ENCODE measurements around the gene CD163.
"Not testable (repeated sequence)": the region's sequence is repeated elsewhere in the genome, so short reads cannot be mapped to it uniquely, and the experiment has no call there.

CD163 gene

DNA sequence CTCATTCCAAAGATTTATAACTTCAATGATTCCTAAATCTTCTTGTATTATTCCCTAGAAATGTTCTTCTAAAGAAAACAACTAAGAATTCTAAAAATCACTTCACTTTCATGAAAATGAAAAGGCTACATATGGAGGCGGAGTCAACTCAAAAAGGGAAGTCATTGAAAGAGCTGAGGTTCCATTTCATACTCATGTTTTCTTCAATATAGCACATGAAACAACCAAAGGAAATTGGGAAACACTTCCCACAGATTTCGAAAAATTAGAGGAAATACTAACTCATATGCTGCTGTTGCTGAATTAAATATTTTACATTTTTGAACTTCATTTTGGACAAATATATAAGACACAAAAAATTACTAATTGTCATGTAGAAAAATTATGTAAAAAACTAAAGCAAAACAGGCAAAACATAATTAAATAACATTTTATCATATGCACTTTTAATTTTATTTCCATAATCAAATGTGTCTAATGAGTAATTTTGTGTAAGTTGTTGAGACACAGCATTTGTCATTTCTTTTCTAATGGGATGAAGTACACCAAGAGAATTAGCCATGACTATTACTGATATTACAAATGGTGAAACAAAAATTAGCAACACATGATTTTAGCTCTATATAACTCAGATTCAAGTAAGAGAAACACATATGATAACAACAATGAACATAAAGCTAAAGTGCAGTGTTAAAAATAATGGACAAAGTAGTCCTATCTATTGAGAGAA is at the start of gene CD163:
CD163 (minus strand) TSS at position 92 of the 730 bp plus-strand sequence; CDS start at position 5, 87 bp downstream.
- DNase-seq: no peak

DNA sequence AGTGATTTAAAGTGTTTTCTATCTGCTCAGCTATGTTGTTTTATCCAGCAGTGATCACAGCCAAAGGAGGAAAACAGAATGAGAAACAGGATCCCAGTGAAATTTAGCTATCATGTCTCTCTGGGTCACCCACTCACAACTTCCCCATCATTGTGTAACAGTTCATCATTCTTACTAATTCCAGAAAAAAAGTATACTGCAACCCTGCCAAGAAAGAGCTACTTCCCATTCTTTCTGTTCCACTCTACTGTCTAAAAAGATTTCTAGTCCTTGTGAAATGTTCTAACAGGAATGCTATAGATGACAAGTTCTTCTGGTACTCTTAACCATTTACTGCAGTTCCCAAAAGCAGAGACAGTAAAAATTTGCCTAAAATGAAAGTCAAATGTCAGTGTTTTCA is 39.2 kb upstream of the CD163 start:
- DNase-seq: no peak

DNA sequence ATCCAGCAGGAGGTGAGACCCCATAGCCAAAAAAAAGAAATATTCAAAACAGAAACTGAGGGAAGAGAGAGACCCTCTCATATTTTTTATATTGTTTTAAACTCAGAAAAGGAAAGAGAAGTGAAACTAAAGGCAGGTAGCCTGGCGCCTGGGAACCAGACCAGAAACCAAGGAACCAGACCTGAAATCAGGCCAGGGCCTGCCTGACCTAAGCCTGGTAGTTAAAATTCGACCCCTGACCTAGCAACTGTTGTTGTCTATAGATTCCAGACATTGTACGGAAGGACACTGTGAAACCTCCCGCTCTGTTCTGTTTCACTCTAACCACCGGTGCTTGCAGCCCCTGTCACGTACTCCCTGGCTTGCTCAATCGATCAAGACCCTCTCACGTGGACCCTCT is 38.5 kb upstream of the CD163 start:
- no peak for DNase-seq

DNA sequence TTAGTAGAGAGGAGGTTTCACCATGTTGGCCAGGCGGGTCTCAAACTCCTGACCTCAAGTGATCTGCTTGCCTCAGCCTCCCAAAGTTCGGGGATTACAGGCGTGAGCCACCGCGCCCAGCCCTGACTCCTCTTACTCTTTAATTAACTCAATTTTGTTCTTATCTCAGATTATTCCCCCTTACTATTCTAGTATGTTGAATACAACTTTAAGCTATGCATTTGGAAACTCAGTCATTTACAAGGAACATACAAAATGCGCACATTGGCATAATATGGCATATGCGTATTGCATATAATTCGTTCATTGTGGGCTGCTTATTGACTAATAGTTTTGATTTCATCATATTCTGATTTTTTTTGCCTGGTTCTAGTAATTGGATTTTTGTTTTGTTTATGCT is 10.8 kb upstream of the CD163 start:
- no peak for DNase-seq

DNA sequence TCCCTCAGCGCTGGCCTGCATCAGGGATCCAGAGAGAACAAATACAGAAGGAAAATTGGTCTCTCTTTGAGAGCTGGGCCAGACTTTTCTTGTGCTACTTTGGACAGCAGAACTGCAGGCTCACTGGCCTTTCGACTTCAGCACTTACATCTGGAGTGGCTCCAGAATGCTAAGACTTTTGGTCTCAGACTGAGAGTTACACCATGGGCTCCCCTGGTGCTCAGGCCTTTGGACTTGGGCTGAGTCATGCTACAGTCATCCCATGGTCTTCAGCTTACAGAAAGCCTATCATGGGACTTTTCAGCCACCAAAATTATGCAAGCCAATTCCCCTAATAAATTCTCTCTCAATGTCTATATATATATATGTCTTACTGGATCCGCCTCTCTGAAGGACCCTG is 9.0 kb upstream of the CD163 start:
- no peak for DNase-seq

DNA sequence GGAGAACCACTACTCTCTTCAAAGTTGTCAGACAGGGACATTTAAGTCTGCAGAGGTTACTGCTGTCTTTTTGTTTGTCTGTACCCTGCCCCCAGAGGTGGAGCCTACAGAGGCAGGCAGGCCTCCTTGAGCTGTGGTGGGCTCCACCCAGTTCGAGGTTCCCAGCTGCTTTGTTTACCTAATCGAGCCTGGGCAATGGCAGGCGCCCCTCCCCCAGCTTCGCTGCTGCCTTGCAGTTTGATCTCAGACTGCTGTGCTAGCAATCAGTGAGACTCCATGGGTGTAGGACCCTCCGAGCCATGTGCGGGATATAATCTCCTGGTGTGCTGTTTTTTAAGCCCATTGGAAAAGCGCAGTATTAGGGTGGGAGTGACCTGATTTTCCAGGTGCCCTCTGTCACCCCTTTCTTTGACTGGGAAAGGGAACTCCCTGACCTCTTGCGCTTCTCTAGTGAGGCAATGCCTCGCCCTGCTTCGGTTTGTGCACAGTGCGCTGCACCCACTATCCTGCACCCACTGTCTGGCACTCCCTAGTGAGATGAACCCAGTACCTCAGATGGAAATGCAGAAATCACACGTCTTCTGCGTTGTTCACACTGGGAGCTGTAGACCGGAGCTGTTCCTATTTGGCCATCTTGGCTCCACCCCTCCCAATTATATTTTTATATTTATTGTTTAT is 6.4 kb upstream of the CD163 start:
- DNase-seq: not testable (repeated sequence)

DNA sequence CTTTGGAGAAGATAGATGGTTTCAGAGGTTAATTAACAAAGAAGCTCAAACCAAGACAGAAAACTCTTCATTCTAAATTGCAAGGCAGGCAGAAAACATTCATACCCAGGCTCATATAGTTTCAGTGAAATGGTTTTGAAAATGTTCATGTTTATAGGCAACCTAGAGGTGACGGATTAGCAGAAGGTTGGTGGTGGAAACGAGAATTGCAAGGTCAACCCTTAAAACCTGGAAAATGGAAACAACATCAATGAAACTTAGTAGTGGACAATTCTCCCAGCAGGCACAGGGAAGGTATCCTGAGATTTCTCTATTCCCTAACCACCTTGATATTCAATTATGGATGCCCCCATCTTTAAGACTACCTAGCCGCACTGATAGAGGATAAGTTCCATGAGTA is 965 bp downstream of the CD163 start:
- DNase-seq: no peak

DNA sequence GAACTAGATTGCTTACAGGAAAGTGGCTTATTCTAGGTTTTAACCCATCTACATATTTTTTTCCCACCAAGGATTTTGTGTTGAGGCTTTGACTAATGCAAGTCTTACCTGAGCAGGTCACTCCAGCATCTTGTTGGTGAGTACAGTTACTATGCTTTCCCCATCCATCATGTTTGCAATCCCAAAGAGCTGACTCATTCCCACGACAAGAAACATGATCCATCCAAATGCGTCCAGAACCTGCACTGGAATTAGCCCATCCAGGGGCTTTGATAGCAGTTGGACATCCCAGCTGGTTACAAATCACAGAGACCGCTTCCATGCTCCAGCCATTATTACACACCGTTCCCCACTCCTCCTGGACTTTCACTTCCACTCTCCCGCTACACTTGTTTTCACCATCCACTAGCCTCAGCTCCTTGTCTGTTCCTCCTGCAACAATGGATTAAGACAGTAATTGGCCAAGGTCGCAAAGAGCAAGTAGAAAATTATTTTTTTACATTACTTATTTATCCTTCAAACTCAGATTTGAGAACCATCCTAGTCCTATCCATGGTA is 2.5 kb downstream of the CD163 start:
- no peak for DNase-seq

DNA sequence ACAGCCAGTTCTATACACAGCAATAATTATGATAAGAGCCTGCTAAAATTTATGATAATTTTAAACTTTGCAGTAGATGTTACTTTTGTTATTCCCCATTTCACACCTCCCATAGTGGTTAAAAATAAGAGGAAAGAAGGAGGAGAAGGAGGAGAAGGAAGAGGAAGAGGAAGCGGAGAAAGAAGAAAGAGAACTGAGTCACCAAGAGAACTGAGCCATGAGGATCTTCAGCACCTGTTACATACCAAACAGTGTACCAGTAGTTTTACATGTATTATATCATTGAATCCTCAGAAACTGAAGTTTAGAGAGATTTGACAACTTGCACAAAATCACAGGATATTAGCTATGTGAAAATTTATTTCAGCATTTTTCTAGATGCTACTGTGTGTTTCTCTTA is 3.9 kb downstream of the CD163 start:
- no peak for DNase-seq

DNA sequence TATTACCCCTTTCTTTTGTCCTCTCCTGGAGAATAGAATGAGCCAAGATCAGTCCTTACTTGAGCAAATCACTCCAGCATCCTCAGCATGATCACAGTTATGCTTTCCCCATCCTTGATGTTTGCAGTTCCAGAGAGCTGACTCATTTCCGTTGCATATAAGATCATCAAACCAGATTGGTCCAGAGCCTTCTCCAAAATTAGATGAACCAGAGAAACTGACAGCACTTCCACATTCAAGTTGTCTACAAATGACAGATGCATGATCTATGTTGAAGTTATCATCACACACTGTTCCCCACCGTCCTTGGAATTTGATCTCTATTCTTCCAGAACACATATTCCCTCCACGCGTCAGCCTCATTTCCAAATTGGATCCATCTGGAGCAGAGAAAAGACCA is 4.8 kb downstream of the CD163 start:
- no peak for DNase-seq

DNA sequence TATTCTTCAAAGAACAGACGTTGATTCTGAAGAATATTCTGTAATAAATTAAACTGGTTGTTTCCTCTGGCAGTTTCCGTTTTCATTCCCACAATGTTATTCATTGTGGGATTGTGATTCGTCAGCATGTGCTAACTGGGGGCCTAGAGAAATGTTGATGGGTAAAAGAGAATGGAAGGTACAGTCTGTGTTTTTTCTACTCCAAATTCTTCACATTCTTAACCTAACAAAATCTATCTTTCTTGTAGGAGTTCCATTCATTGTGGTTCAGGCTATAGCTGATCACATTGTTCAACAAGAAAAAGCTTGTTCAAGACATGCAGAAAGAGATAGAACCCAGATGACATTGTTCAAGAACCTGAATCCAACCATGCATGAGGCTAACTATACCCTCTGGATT is 5.9 kb downstream of the CD163 start:
- DNase-seq: no peak

DNA sequence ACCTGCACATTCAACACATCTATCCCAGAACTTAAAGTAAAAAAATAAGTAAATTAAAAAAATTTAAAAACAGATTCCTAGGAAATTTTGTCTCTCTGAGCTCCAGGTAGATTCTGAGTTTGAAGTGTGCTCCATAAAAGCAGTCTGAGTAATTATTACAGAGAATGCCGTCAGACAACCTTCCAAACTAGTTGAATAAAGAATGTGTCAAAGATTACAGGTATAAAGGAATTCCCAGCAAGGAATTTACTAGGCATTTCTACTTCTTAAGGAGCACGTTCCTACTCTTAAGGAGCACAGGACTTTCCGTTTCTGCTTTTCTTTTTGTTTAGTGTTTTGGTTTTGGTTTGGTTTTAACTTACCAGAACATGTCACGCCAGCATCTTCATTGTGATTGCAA is 7.1 kb downstream of the CD163 start:
- DNase-seq: no peak

DNA sequence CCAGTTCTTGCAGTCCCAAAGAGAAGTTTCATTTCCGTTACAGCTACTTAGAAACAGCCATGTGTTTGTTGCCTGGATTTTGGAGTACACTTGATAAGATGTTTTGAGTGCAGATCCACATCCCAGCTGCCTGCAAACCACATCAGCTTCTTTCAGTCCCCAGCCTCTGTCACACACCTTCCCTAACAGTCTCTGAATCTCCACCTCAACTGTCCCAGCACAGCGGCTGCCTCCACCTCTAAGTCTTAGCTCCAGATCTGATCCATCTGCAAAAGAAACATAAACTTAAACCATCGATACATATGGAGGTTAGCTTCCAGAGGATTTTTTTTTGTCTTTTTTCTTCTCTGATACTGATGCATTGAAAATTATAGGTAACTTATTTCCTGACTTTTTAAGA is 8.4 kb downstream of the CD163 start:
- DNase-seq: no peak

DNA sequence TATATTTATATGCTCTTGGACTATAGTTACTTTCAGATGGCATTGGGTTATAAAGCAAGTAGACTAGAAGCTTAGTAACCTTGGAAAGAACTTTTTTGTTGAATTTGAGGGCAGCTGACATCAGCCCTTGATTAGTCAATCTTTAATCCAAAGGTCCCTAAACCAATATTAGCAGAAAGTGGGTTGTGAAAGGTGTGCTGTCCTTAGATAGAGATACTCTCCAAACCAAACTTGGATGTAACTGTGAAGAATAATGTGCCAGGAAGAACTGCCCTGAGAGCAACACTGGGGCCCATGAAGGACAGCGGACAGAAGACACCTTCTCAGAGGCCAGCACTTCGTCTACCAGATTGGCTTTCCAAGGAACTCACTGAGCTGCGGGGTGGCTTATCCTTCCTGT is 10.6 kb downstream of the CD163 start:
- DNase-seq: no peak

DNA sequence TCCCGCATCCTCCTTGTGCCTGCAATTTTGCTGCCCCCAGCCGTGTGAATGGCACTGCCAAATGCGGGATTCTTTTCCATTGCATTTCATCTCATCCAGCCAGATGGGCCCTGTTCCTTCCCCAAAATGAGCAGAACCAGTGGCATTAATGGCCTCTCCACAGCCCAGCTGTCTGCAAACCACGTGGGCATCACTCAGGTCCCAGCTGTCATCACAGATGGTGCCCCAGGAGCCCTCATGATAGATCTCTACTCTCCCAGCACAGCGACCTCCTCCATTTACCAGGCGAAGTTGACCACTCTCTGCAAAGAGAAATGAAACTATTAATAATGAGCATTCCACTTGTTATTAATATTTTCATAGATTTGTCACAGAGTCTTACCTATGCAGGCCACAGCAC is 17.1 kb downstream of the CD163 start:
- no peak for DNase-seq

DNA sequence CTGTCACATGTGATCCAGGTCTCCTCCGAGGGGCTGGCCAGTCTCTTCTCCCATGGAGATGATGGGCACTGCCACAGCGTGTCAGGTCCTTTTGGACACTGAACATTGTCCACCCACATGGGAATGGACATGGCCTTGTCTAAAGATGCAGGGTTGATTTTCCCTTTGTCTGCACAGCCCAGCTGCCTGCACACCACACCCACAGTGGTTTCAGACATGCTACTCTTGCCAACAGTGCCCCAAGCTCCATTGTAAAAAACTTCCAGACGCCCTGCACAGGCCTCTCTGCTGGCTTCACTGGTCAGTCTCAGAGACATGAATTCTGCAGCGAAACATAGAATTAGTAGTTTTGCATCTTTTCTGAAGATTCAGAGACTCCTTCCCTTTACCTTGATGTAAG is 18.5 kb downstream of the CD163 start:
- DNase-seq: no peak

DNA sequence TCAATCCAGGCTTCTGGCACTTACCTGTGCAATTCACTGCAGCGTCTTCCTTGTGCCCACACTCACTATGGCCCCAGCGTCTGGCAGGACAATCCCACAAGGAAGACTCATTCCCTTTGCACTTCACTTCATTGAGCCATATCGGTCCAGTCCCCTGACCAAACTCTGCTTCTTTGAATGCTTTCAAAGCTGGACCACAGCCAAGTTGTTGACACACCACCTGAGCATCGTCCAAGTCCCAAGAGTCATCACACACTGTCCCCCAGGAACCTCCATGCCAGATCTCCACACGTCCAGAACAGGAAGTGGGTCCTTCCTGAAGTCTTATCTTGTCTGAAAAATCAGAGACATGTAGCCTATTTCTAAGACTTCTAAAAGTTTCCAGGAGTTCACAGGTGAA is 20.2 kb downstream of the CD163 start:
- no peak for DNase-seq

DNA sequence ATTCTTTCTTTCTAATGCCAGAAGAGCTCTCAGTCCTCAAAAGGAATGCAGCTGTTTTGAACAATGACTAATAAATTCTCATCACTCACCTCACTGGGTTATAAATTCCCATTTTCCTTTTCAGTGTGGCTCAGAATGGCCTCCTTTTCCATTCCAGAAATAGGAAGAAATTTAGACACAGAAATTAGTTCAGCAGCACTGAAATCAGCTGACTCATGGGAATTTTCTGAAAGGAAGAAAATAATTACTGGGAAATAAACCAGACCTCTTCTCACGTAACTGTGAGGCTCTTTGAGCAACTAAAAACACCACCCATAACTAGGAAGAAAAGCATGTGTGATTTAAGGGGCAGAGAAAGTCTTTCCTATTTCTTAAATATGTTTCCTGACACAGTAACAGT is 23.8 kb downstream of the CD163 start:
- DNase-seq: no peak

DNA sequence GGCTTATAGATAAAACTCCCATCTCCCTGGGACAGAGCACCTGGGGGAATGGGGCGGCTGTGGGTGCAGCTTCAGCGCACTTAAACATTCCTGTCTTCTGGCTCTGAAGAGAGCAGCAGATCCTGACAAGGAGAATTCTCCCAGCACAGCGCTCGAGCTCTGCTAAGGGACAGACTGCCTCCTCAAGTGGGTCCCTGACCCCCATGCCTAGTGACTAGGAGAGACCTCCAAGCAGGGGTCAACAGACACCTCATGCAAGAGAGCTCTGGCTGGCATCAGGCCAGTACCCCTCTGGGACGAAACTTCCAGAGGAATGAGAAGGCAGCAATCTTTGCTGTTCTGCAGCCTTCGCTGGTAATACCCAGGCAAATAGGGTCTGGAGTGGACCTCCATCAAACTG is 31.5 kb downstream of the CD163 start:
- no peak for DNase-seq

DNA sequence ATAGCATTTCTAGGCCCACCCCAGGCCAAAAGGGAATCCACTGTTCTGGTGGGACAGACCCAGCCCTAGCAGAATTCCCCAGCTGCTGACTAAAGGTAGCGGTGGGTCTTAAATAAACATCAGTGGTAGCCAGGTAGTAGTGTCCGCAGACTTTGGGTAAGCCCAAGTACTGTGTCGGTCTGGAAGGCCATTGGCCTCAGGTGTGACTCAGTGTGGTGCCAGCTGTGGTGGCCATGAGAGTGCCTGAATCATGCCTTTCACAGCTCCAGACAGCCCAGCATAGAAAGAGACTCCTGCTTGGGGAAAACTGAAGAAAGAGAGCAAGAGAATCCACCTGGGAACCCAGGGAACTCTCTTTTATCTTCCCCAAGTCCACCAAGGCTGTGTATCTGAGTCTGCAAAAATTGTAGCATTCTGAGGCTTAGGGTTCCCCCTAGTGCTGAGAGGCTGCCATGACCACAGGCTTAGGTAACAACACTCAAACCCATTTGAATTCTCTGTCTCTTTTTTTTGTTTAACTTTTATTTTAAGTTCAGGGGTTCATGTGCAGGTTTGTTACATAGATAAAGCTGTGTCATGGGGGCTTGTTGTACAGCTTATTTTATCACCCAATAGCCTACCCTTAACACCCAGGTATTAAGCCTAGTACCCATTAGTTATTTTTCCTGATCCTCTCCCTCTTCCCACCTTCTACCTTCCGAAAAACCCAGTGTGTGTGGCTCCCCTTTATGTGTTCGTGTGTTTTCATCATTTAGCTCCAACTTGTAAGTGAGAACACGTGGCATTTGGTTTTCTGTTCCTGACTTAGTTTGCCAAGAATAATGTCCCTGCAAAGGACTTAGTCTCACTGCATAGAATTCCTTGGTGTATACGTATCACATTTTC is 43.0 kb downstream of the CD163 start:
- DNase-seq: peak; percentile 18 to 23

DNA sequence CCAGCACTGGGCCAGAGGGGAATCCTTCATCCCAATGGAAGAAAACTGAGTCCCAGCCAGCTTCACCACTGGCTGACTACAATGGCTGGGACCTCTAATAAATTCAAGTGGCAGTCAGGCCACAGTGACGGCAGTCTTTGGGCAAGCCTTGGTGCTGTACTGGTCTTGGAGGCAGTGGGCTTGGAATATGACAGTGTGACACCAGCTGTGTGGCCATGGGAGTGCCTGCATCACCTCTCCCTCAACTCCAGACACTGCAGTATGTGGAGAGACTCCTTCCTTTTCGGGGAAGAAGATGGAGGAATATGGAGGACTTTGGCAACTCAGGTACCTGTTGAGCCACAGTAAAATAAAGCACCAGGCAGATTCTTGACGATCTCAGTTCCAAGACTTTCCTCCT is 43.6 kb downstream of the CD163 start:
- DNase-seq: no peak

DNA sequence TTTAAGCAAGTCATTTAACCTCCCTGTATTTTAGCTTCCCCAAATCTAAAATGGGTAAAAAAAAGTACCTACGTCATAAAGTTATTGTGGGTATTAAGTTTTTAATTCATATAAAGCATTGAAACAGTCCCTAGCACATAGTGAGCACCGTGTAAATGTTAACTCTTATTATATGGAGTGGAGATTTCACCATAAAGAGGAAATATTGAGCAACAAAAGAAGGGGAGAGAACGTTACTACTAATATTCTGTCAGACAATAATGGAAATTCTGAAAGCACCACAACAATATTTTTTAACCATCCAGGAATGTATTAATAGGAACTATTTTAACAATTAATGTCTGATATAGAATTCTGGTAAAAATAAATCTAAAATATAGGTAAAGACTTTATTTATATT is 51.8 kb downstream of the CD163 start:
- DNase-seq: no peak

DNA sequence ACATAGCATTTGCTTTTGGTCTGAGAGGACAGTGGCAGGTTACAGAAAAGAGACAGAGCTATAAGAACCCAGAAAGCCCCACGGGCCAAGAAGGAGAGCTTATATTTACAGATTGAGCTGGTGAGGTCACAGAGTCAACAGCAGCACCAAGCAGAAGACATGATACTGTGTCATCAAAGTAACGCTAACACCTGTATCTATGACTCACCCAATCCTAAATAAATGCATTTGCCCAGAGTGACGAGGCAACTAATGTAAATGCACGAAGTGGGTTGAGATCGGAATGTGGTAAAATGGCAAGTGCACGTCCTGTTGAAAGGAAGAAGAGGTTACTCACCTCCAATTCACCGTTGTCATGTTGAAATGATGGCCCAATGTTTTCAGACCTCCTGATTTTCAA is 52.9 kb downstream of the CD163 start:
- DNase-seq: no peak

DNA sequence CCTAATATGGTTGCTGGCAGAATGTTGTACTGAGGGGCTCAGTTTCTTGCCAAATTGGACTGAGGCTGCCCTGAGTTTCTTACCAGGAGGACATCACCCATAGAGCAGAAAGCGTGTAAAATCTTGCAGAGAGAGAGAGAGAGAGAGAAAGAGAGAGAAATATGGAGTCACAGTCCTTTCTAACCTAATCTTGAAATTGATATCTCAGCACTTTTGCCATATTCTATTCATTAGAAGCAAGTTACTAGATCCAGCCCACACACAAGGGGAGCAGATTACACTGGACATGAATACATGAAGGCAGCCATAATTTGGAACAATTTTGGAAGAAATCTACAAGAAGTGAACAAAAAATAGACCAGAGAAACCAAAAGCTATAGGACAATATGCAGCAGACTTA is 55.5 kb downstream of the CD163 start:
- DNase-seq: no peak

Measured in NCI-H2081 (cell line).